Osteocyte (in vitro differentiated cells): ENCODE measurements around the gene MIOX. TPM values are rescaled to one million over a fixed set of nuclear protein-coding genes. Genes with fewer than 3 reads are reported as not detected.

Experiments
- DNase-seq: peaks from one replicate; pipeline ENCODE4 v3.0.0; 2021; ENCODE audit warnings: mixed read lengths; ENCODE audit not compliant: unreplicated experiment; ENCODE audit errors: extremely low spot score
- H3K27ac Mint-ChIP-seq: one replicate; pipeline ENCODE4 v1.8.0; 2021; ENCODE audit warnings: mild to moderate bottlenecking, mixed read lengths; ENCODE audit not compliant: unreplicated experiment
- H3K27me3 Mint-ChIP-seq: one replicate; pipeline ENCODE4 v1.8.0; 2021; ENCODE audit warnings: mixed read lengths; ENCODE audit not compliant: unreplicated experiment
- H3K36me3 Mint-ChIP-seq: one replicate; pipeline ENCODE4 v1.8.0; 2021; ENCODE audit warnings: mixed read lengths; ENCODE audit not compliant: unreplicated experiment
- H3K4me1 Mint-ChIP-seq: one replicate; pipeline ENCODE4 v1.8.0; 2021; ENCODE audit warnings: mixed read lengths; ENCODE audit not compliant: unreplicated experiment
- H3K4me3 Mint-ChIP-seq: one replicate; pipeline ENCODE4 v1.8.0; 2021; ENCODE audit warnings: mild to moderate bottlenecking, moderate library complexity, mixed read lengths; ENCODE audit not compliant: unreplicated experiment
- H3K9me3 Mint-ChIP-seq: one replicate; pipeline ENCODE4 v1.8.0; 2021; ENCODE audit warnings: mixed read lengths; ENCODE audit not compliant: unreplicated experiment
- total RNA-seq: library from RNA; stranded (reverse); gene quantifications from 2 replicates; pipeline ENCODE4 v1.2.1, GENCODE V29; 2021
- TF ChIP-seq, protein P1 (sequence below): fragments of 200-600 bp; sonication (generic); IDR thresholded peaks from 2 replicates; pipeline ENCODE4 v1.5.0; 2021; ENCODE audit warnings: antibody characterized with exemption, mild to moderate bottlenecking, moderate library complexity

MIOX gene
- total RNA-seq, 1 donor from 2014 or later, result 1.5 TPM

DNA sequence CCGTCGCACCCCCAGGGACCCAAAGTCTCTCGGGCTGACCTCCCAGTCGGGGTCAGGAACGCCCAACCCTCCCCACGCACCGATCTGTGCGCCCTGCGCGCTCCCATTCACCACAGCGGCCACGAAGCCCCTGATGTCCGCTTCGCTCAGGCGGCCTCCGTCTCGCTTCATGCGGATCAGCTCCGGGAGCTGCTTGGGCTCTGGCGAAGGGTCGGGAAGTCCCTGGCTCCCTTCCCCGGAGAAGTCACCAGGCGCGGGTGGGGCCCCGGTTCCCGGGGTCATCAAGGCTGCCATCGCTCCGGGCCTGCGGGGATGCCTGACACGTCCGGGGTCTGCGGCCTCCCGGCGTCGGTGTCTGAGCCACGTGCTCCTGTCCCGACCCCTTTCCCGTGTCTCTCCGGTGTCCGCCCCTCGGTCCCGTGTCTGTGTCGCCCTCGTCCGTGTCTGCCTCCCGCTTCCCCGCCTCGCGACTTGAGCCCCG, 42.8 kb downstream of the MIOX start:
- Mint-ChIP-seq H3K4me1 (peaks cover 22% of the 10 kb centered on the region), H3K27ac (no peak overlapping the region), H3K4me3 (peak overlapping the region; percentile 56), H3K9me3 (no peaks in the 10 kb centered on the region), H3K27me3 (peaks cover 17% of the 10 kb centered on the region), H3K36me3 (peaks cover 3% of the 10 kb centered on the region)
- TF ChIP-seq, protein P1, sequence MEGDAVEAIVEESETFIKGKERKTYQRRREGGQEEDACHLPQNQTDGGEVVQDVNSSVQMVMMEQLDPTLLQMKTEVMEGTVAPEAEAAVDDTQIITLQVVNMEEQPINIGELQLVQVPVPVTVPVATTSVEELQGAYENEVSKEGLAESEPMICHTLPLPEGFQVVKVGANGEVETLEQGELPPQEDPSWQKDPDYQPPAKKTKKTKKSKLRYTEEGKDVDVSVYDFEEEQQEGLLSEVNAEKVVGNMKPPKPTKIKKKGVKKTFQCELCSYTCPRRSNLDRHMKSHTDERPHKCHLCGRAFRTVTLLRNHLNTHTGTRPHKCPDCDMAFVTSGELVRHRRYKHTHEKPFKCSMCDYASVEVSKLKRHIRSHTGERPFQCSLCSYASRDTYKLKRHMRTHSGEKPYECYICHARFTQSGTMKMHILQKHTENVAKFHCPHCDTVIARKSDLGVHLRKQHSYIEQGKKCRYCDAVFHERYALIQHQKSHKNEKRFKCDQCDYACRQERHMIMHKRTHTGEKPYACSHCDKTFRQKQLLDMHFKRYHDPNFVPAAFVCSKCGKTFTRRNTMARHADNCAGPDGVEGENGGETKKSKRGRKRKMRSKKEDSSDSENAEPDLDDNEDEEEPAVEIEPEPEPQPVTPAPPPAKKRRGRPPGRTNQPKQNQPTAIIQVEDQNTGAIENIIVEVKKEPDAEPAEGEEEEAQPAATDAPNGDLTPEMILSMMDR, result no peak
- no peak for DNase-seq

DNA sequence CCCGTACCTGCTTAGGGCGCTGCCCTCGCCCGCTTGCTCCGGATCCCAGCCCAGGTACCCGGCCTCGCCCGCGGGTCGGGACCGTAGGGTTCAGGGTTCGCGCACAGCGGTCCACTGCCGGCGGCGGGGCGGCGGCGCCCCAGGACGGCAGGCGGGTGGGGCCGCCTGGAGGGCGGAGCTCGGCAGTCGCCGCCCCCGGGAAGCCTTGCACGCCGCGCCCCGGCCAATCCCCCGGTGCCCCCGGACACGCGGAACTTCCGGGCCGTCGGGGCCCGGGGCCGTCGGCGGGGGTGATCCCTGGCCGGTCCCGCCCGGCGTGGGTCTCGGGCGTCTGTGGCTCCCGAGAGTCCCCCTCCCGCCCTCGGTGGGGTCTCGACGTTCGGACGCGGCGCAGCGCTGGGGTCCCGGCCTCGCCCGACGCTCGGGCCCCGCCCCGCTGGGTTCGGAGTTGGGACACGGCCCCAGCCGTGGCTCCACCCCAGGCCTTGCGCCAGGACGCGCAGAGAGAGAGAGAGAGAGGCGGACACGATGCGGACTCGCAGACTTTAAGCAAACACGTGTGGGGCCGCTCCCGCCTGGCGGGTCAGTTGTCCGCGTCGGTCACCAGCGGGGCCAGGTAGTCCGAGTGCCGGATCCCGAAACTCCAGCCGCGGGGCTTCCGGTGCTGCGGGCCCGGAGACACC, 43.4 kb downstream of the MIOX start, which contains the start of gene TYMP:
Gene TYMP (minus strand): TSS at position 116 of the 683 bp plus-strand sequence. CDS start 303 bp downstream, outside the sequence.
- TF ChIP-seq, protein P1, result no peak
- peaks cover 17% of the 10 kb centered on the region for H3K27me3 Mint-ChIP-seq
- H3K27ac Mint-ChIP-seq, result peak within 1 kb of the TSS; percentile 62
- H3K4me3 Mint-ChIP-seq, result peak within 1 kb of the TSS; percentile 71
- H3K9me3 Mint-ChIP-seq, result no peaks in the 10 kb centered on the region
- DNase-seq, result peak; percentile 86
- peaks cover 17% of the 10 kb centered on the region for H3K4me1 Mint-ChIP-seq
- no peaks in the 10 kb centered on the region for H3K36me3 Mint-ChIP-seq

DNA sequence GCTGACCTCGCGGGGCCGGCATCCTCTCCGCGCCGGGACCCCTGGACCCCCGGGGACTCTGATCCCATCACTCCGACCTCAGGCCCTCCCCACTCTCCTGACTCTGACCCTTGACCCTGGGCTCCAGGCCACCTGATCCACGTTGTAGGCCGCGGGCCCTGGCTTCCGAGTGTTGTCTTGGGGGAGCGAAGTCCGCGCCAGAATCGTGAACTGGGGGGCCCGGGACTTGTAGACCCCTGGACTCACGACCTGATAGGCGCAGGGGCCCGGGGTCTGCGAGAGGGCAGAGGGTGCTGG, 43.9 kb downstream of the MIOX start:
- Mint-ChIP-seq H3K27ac (peak overlapping the region; percentile 62), H3K36me3 (no peaks in the 10 kb centered on the region), H3K4me1 (peaks cover 17% of the 10 kb centered on the region), H3K4me3 (peak overlapping the region; percentile 71), H3K27me3 (peaks cover 17% of the 10 kb centered on the region), H3K9me3 (no peaks in the 10 kb centered on the region)
- TF ChIP-seq, protein P1, result no peak
- DNase-seq, result peak; percentile 84

DNA sequence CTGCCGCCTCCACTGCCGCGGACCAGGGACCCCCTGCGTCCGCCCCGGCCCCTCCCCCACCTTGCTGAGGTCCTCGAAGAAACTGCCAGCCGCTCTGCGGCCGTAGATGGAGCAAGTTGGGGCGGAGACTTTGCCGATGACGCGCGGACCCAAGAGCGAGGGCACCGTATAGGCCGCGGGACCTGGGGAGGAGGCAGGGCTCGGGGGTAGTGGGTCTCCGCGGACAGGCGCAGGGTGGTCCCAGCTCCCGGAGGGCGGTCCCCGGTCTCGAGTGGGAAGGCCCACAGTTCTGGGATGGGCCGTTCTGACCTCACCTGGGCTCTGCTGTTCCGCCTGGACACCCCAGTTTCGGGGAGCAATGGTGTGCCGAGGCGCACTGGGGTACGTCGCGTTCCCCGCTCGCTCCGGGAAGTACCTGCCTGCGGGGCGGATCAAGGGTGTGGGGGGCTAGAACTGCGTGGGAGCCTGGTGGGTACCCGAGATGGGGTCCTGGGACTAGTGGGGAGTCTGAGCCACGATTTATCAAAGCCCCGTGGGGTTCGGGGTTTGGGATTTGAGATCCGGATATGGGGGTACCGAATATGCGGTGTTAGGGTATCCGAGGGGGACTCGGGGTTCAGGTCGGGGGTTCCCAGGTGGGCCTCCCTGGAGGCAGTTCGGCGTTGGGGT, 44.4 kb downstream of the MIOX start:
- no peaks in the 10 kb centered on the region for H3K9me3 Mint-ChIP-seq
- H3K4me3 Mint-ChIP-seq, result peak overlapping the region; percentile 71
- peaks cover 17% of the 10 kb centered on the region for H3K4me1 Mint-ChIP-seq
- H3K27me3 Mint-ChIP-seq, result peaks cover 17% of the 10 kb centered on the region
- DNase-seq, result peak; percentile 86
- H3K36me3 Mint-ChIP-seq, result no peaks in the 10 kb centered on the region
- peak overlapping the region; percentile 59 for H3K27ac Mint-ChIP-seq
- TF ChIP-seq, protein P1, result no peak

DNA sequence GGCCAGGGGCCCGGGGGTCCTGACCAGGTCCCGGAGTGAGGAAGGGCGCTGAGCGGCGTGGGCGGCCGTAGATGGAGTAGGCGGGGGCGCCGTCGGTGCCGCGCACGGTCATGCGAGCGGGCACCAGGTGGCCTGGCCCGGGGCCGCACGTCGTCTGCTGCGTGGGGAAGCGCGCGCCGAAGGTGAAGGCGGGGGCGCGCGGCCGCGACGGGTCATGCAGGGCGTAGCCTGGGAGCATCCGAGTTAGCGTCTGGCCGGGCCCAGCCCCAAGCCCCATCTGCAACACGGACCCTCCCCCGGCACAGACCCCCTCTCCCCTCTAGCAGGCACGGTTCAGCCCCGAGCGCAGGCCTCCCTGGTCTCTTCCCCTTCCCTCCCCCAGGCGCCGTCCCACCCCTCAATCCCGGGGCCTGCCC, 44.9 kb downstream of the MIOX start:
- TF ChIP-seq, protein P1, result no peak
- Mint-ChIP-seq H3K4me1 (peaks cover 17% of the 10 kb centered on the region), H3K27ac (no peak overlapping the region), H3K36me3 (no peaks in the 10 kb centered on the region), H3K9me3 (no peaks in the 10 kb centered on the region), H3K27me3 (peaks cover 17% of the 10 kb centered on the region), H3K4me3 (peak overlapping the region; percentile 71)
- DNase-seq, result no peak
